ENCODE measurements around the gene AP2M1. TPM values are rescaled to one million over a fixed set of nuclear protein-coding genes. Genes with fewer than 3 reads are reported as not detected.
"Not testable (repeated sequence)": the region's sequence is repeated elsewhere in the genome, so short reads cannot be mapped to it uniquely, and the experiment has no call there.

The AP2M1 gene
- total and polyA plus RNA-seq, 4 donors: 71.9 to 200 (median 135) TPM

DNA sequence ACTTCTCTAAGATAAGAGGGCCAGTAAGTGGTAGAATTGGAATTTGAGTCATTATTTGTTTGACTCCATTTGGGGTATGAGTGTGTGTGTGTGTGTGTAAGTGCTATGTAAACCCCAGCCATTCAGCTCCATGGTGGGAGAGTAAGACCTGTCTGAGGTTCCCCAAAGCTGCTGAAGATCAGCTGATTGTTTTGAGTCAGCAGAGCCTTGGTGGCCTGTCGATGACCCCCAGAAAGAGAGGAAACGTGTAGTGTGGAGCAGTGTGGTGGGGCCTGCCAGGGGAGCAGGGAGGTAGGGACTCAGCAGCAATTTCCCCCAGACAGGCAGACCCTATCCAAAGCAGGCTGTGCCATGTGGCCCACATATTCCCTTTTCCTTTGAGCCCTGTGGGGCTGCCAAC is 14.2 kb upstream of the AP2M1 start:
- 53% methylated on average over 2 of the region's 2 CpGs for WGBS
- H3K4me3 ChIP-seq (ENCODE audit: low read depth in 1 of 3, low read length in 3 of 3): no peak overlapping the region
- H3K27me3 ChIP-seq (ENCODE audit: control insufficient read depth in 4 of 4, insufficient read depth in 4 of 4, low read length in 3 of 4): no peaks in the 10 kb centered on the region
- peaks cover 7 to 20% (median 14%) of the 10 kb centered on the region in 4 donors for H3K36me3 ChIP-seq (ENCODE audit: control insufficient read depth in 4 of 4, insufficient read depth in 3 of 4, low read depth in 1 of 4, low read length in 3 of 4)
- TF ChIP-seq RXRA (IDR thresholded peaks at IDR 0.05) (no peak), TAF1 (conservative IDR thresholded peaks at IDR 0.05) (no peak), RAD21 (IDR thresholded peaks at IDR 0.05) (no peak), HNF4G (IDR thresholded peaks at IDR 0.05) (no peak), JUND (IDR thresholded peaks at IDR 0.05) (no peak), FOXA2 (IDR thresholded peaks at IDR 0.05) (no peak)
- TF ChIP-seq, protein P1, sequence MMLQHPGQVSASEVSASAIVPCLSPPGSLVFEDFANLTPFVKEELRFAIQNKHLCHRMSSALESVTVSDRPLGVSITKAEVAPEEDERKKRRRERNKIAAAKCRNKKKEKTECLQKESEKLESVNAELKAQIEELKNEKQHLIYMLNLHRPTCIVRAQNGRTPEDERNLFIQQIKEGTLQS (IDR thresholded peaks at IDR 0.05): no peak
- H3K27ac ChIP-seq (ENCODE audit: low read depth in 1 of 2, low read length in 2 of 2): no peak overlapping the region
- no peak overlapping the region for H3K9ac ChIP-seq (ENCODE audit: low read depth in 1 of 2, low read length in 2 of 2)
- peaks cover 5 to 27% (median 21%) of the 10 kb centered on the region in 4 donors for H3K4me1 ChIP-seq (ENCODE audit: control insufficient read depth in 4 of 4, insufficient read depth in 4 of 4, low read length in 3 of 4)
- no peaks in the 10 kb centered on the region for H3K9me3 ChIP-seq (ENCODE audit: control insufficient read depth in 4 of 4, low read length in 3 of 4)
- no peak for DNase-seq (ENCODE audit: low spot score)

DNA sequence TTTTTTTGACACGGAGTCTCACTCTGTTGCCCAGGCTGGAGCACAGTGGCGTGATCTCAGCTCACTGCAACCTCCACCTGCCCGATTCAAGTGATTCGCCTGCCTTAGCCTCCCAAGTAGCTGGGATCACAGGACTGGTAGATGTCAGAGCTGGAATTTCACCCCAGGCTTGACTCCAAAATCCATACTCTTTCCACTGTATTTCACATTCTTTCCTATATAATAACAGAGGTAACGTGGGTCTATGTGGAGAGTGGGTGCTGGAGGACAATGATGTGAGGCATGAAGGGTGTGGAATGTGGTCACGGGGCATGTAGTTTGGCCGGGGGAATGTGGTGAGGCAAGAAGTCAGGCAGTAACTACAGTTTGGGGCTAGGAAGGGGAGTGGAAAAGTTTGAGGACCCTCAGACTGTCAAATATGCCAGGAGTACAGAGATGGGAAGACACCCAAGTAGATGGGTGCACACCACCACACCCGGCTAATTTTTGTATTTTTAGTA is 12.0 kb upstream of the AP2M1 start:
- DNase-seq (ENCODE audit: low spot score); H3K9me3 ChIP-seq (ENCODE audit: control insufficient read depth in 4 of 4, low read length in 3 of 4); H3K27me3 ChIP-seq (ENCODE audit: control insufficient read depth in 4 of 4, insufficient read depth in 4 of 4, low read length in 3 of 4); H3K4me3 ChIP-seq (ENCODE audit: low read depth in 1 of 3, low read length in 3 of 3); H3K9ac ChIP-seq (ENCODE audit: low read depth in 1 of 2, low read length in 2 of 2); H3K27ac ChIP-seq (ENCODE audit: low read depth in 1 of 2, low read length in 2 of 2): not testable (repeated sequence)
- H3K36me3 ChIP-seq (ENCODE audit: control insufficient read depth in 4 of 4, insufficient read depth in 3 of 4, low read depth in 1 of 4, low read length in 3 of 4): peaks cover 10 to 41% (median 33%) of the 10 kb centered on the region in 4 donors
- H3K4me1 ChIP-seq (ENCODE audit: control insufficient read depth in 4 of 4, insufficient read depth in 4 of 4, low read length in 3 of 4): peaks cover 5 to 13% (median 8%) of the 10 kb centered on the region in 4 donors
- WGBS: 88% methylated on average over 8 of the region's 8 CpGs

DNA sequence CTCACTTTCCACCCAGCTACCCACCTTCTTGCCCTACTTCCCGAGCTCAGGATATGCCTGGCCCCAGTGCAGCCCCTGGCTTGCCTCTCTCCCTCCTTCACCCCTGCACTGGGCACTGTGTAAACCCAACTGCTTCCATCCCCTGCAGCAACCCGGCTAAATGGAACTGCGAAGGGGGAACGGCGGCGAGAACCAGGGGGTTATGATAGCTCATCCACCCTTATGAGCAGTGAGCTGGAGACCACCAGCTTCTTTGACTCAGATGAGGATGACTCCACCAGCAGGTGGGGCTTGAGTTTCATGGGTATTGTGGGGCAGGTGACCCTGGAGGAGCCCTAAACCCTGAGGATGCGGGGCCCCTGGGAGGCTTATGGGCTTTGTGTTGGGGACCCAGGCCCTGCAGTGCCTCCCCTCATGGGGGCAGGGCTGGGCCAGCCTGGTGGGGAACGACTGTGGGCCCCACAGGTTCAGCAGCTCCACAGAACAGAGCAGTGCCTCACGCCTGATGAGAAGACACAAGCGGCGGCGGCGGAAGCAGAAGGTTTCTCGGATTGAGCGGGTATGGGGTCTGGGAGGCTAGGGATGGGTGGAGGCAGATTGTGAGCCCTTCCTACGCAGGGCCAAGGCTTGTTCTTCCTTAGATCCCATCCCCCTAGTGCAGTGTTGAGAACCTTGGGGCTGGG is 9.9 kb upstream of the AP2M1 start:
- no peak for DNase-seq (ENCODE audit: low spot score)
- Histone ChIP-seq H3K9ac (ENCODE audit: low read depth in 1 of 2, low read length in 2 of 2) (no peak overlapping the region), H3K9me3 (ENCODE audit: control insufficient read depth in 4 of 4, low read length in 3 of 4) (no peaks in the 10 kb centered on the region), H3K4me3 (ENCODE audit: low read depth in 1 of 3, low read length in 3 of 3) (no peak overlapping the region), H3K27ac (ENCODE audit: low read depth in 1 of 2, low read length in 2 of 2) (no peak overlapping the region), H3K4me1 (ENCODE audit: control insufficient read depth in 4 of 4, insufficient read depth in 4 of 4, low read length in 3 of 4) (peaks cover 0 to 6% (median 2%) of the 10 kb centered on the region in 4 donors), H3K27me3 (ENCODE audit: control insufficient read depth in 4 of 4, insufficient read depth in 4 of 4, low read length in 3 of 4) (no peaks in the 10 kb centered on the region), H3K36me3 (ENCODE audit: control insufficient read depth in 4 of 4, insufficient read depth in 3 of 4, low read depth in 1 of 4, low read length in 3 of 4) (peaks cover 13 to 60% (median 44%) of the 10 kb centered on the region in 4 donors)
- TF ChIP-seq FOXA2 (IDR thresholded peaks at IDR 0.05): no peak
- TF ChIP-seq GABPA (IDR thresholded peaks at IDR 0.05 in 1 of 2, conservative IDR thresholded peaks at IDR 0.05 in 1 of 2): no peak
- TF ChIP-seq FOXA1 (IDR thresholded peaks at IDR 0.05): no peak
- TF ChIP-seq SP1 (IDR thresholded peaks at IDR 0.05): no peak
- TF ChIP-seq TAF1 (conservative IDR thresholded peaks at IDR 0.05): no peak
- TF ChIP-seq, protein P1 (IDR thresholded peaks at IDR 0.05): no peak
- TF ChIP-seq, protein P2, sequence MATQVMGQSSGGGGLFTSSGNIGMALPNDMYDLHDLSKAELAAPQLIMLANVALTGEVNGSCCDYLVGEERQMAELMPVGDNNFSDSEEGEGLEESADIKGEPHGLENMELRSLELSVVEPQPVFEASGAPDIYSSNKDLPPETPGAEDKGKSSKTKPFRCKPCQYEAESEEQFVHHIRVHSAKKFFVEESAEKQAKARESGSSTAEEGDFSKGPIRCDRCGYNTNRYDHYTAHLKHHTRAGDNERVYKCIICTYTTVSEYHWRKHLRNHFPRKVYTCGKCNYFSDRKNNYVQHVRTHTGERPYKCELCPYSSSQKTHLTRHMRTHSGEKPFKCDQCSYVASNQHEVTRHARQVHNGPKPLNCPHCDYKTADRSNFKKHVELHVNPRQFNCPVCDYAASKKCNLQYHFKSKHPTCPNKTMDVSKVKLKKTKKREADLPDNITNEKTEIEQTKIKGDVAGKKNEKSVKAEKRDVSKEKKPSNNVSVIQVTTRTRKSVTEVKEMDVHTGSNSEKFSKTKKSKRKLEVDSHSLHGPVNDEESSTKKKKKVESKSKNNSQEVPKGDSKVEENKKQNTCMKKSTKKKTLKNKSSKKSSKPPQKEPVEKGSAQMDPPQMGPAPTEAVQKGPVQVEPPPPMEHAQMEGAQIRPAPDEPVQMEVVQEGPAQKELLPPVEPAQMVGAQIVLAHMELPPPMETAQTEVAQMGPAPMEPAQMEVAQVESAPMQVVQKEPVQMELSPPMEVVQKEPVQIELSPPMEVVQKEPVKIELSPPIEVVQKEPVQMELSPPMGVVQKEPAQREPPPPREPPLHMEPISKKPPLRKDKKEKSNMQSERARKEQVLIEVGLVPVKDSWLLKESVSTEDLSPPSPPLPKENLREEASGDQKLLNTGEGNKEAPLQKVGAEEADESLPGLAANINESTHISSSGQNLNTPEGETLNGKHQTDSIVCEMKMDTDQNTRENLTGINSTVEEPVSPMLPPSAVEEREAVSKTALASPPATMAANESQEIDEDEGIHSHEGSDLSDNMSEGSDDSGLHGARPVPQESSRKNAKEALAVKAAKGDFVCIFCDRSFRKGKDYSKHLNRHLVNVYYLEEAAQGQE (IDR thresholded peaks at IDR 0.05): no peak
- TF ChIP-seq, protein P3, sequence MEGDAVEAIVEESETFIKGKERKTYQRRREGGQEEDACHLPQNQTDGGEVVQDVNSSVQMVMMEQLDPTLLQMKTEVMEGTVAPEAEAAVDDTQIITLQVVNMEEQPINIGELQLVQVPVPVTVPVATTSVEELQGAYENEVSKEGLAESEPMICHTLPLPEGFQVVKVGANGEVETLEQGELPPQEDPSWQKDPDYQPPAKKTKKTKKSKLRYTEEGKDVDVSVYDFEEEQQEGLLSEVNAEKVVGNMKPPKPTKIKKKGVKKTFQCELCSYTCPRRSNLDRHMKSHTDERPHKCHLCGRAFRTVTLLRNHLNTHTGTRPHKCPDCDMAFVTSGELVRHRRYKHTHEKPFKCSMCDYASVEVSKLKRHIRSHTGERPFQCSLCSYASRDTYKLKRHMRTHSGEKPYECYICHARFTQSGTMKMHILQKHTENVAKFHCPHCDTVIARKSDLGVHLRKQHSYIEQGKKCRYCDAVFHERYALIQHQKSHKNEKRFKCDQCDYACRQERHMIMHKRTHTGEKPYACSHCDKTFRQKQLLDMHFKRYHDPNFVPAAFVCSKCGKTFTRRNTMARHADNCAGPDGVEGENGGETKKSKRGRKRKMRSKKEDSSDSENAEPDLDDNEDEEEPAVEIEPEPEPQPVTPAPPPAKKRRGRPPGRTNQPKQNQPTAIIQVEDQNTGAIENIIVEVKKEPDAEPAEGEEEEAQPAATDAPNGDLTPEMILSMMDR (IDR thresholded peaks at IDR 0.05; ENCODE audit: low read depth, low read length, missing input control): no peak
- TF ChIP-seq HNF4G (IDR thresholded peaks at IDR 0.05): no peak
- TF ChIP-seq ZBTB33 (IDR thresholded peaks at IDR 0.05): no peak
- WGBS: 94% methylated on average over 16 of the region's 16 CpGs
